ENCODE measurements around the gene FXYD1. TPM values are rescaled to one million over a fixed set of nuclear protein-coding genes. Genes with fewer than 3 reads are reported as not detected.

FXYD1 gene
- total RNA-seq (2021) = 11.3 to 13.4 TPM (median 13.3 TPM) in 3 replicates
- Bru-seq, nascent RNA = percentile 28 among the genes with signal in this experiment
- long read RNA-seq, experiment 1, partial matches to known transcripts = 11 of 11 reads
- long read RNA-seq, experiment 1, other reads (novel, unspliced or antisense) = 0 of 11 reads
- long read RNA-seq, experiment 2, partial matches to known transcripts = 14 of 15 reads
- long read RNA-seq, experiment 2, other reads (novel, unspliced or antisense) = 1 of 15 reads
- long read RNA-seq, experiment 3 = 0 reads

- Mint-ChIP-seq H3K9me3 (no peaks in the 10 kb centered on the region), H3K27ac (peak within 1 kb of the TSS; percentile 68; the same call in 1 of the 2 replicates), H3K4me1 (peaks cover 37% of the 10 kb centered on the region), H3K36me3 (no peaks in the 10 kb centered on the region), H3K4me3 (no peak within 1 kb of the TSS), H3K27me3 (ENCODE audit: low read depth) (peaks cover 18% of the 10 kb centered on the region)
- no peak for TF ChIP-seq PRDM15 (CRISPR knock-in tag; IDR thresholded peaks at IDR 0.05)
- no peak for TF ChIP-seq MLX (CRISPR knock-in tag; IDR thresholded peaks at IDR 0.05)
- no peak for TF ChIP-seq RORB (CRISPR knock-in tag; IDR thresholded peaks at IDR 0.05)
- TF ChIP-seq CBFB (CRISPR knock-in tag; IDR thresholded peaks at IDR 0.05; ENCODE audit: low read depth) = no peak
- TF ChIP-seq MYBL2 (CRISPR knock-in tag; IDR thresholded peaks at IDR 0.05) = no peak
- TF ChIP-seq PRRX2 (CRISPR knock-in tag; IDR thresholded peaks at IDR 0.05) = no peak
- TF ChIP-seq NFE2L1 (CRISPR knock-in tag; IDR thresholded peaks at IDR 0.05) = no peak
- TF ChIP-seq ZMAT4 (CRISPR knock-in tag; IDR thresholded peaks at IDR 0.05) = no peak
- CTCF ChIA-PET = interaction anchor here (1.1 to 5.2 kb wide), 3 partner anchors 12 to 82 kb away, joined by 4 to 72 read pairs (median 20); no protein-coding TSS in a partner anchor
- POLR2A ChIA-PET = no interaction called here
- ATAC-seq (no peak), DNase-seq (ENCODE audit: low spot score) (no peak)
Measured at GRCh38 chr19:35138305-35138892, at the start of gene FXYD1. Gene FXYD1 (plus strand): TSS chr19:35138824. CDS start chr19:35140080, 1,256 bp downstream.

DNA sequence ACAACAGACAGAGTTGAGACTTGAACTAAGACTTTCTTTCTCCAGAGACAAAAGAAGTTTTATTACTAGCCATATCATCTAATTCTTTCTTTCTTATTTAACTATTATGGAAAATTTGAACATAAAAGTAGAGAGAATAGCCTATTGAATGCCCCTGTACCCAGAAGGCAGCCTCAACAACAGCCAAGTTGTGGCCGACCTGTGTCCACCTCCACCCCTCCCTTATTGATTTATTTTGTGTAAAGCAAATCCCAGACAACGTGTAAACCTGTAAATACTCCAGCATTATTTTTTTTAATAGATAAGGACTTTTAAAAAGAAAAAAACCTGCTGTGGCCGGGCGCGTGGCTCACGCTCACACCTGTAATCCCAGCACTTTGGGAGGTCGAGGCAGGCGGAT lies 49.1 kb upstream of the FXYD1 start:
- CTCF ChIA-PET = interaction anchor here (0.6 to 3.9 kb wide), 20 partner anchors 9 to 251 kb away, joined by 3 to 58 read pairs (median 5); partner anchors contain the start of gene LGI4

More for the DNA sequence above, 49.1 kb upstream of the FXYD1 start:
- H3K27me3 Mint-ChIP-seq (ENCODE audit: low read depth) = peaks cover 5% of the 10 kb centered on the region
- no peaks in the 10 kb centered on the region; the same call in 1 of the 2 replicates for H3K9me3 Mint-ChIP-seq
- no peak for TF ChIP-seq E2F5 (CRISPR knock-in tag; IDR thresholded peaks at IDR 0.05)
- no peak for TF ChIP-seq NFATC4 (CRISPR knock-in tag; IDR thresholded peaks at IDR 0.05)
- TF ChIP-seq MLX (CRISPR knock-in tag; IDR thresholded peaks at IDR 0.05) = no peak
- TF ChIP-seq ZBTB21 (CRISPR knock-in tag; IDR thresholded peaks at IDR 0.05; ENCODE audit: borderline replicate concordance) = no peak
- TF ChIP-seq PRRX2 (CRISPR knock-in tag; IDR thresholded peaks at IDR 0.05) = no peak
- no peak for TF ChIP-seq GTF2I (CRISPR knock-in tag; conservative IDR thresholded peaks at IDR 0.05)
- no peak for TF ChIP-seq ATF2 (CRISPR knock-in tag; IDR thresholded peaks at IDR 0.05; ENCODE audit: borderline replicate concordance, low read depth)
- TF ChIP-seq OVOL2 (CRISPR knock-in tag; IDR thresholded peaks at IDR 0.05; ENCODE audit: borderline replicate concordance) = no peak
- TF ChIP-seq, protein P1, sequence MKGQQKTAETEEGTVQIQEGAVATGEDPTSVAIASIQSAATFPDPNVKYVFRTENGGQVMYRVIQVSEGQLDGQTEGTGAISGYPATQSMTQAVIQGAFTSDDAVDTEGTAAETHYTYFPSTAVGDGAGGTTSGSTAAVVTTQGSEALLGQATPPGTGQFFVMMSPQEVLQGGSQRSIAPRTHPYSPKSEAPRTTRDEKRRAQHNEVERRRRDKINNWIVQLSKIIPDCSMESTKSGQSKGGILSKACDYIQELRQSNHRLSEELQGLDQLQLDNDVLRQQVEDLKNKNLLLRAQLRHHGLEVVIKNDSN (CRISPR knock-in tag; IDR thresholded peaks at IDR 0.05) = no peak
- no peak for TF ChIP-seq ZNF416 (CRISPR knock-in tag; IDR thresholded peaks at IDR 0.05)
- TF ChIP-seq ZNF317 (CRISPR knock-in tag; IDR thresholded peaks at IDR 0.05; ENCODE audit: borderline replicate concordance, low read depth) = no peak
- TF ChIP-seq TEAD4 (CRISPR knock-in tag; IDR thresholded peaks at IDR 0.05) = no peak
- no peak for TF ChIP-seq ZNF423 (CRISPR knock-in tag; IDR thresholded peaks at IDR 0.05)
- peaks cover 13% of the 10 kb centered on the region for H3K4me1 Mint-ChIP-seq
- POLR2A ChIA-PET = interaction anchor here (0.6 to 1.0 kb wide), 3 partner anchors 23 to 482 kb away, joined by 3 read pairs; no protein-coding TSS in a partner anchor
- DNase-seq (ENCODE audit: low spot score) (no peak), ATAC-seq (no peak)
- no peaks in the 10 kb centered on the region for H3K36me3 Mint-ChIP-seq
- H3K27ac Mint-ChIP-seq = no peak overlapping the region
- no peak overlapping the region for H3K4me3 Mint-ChIP-seq

Measured in WTC11 (cell line).